Measurements from ENCODE around the gene SOX10.
"Not testable (repeated sequence)": the region's sequence is repeated elsewhere in the genome, so short reads cannot be mapped to it uniquely, and the experiment has no call there.

Gene SOX10

GRCh38 chr22:37985751-37986281 is 1.5 kb upstream of the SOX10 start:
- no peak for DNase-seq

- no peak for DNase-seq
Measured at GRCh38 chr22:37985050-37985585, 763 bp upstream of the SOX10 start.

GRCh38 chr22:37982938-37983859 is 1.2 kb downstream of the SOX10 start:
- no peak for DNase-seq

- DNase-seq: no peak
Measured at GRCh38 chr22:37982151-37982785, 2.1 kb downstream of the SOX10 start.

GRCh38 chr22:37981282-37982011 is 2.9 kb downstream of the SOX10 start:
- DNase-seq: no peak

- DNase-seq: no peak
Measured at GRCh38 chr22:37979782-37980181, 4.6 kb downstream of the SOX10 start.

GRCh38 chr22:37976547-37976946 is 7.8 kb downstream of the SOX10 start:
- no peak for DNase-seq

GRCh38 chr22:37976022-37976421 is 8.3 kb downstream of the SOX10 start:
- DNase-seq: not testable (repeated sequence)

GRCh38 chr22:37975153-37975552 is 9.2 kb downstream of the SOX10 start:
- no peak for DNase-seq

- no peak for DNase-seq
Measured at GRCh38 chr22:37973271-37974170, 10.8 kb downstream of the SOX10 start.

- no peak for DNase-seq
Measured at GRCh38 chr22:37972527-37972926, 11.8 kb downstream of the SOX10 start.

- DNase-seq: no peak
Measured at GRCh38 chr22:37971475-37972434, 12.6 kb downstream of the SOX10 start.

- no peak for DNase-seq
Measured at GRCh38 chr22:37970864-37971263, 13.5 kb downstream of the SOX10 start.

- no peak for DNase-seq
Measured at GRCh38 chr22:37968452-37969251, 15.7 kb downstream of the SOX10 start.

GRCh38 chr22:37967637-37968451 is 16.5 kb downstream of the SOX10 start:
- DNase-seq: no peak

GRCh38 chr22:37967147-37967546 is 17.2 kb downstream of the SOX10 start:
- no peak for DNase-seq

GRCh38 chr22:37965940-37966664 is 18.3 kb downstream of the SOX10 start:
- DNase-seq: no peak

- DNase-seq: no peak
Measured at GRCh38 chr22:37961062-37961461, 23.3 kb downstream of the SOX10 start.
